Stomach (tissue), 9 donors: ENCODE measurements around the gene RBMS3. TPM values are rescaled to one million over a fixed set of nuclear protein-coding genes. Genes with fewer than 3 reads are reported as not detected.
A peak's percentile ranks its signal among the peaks of the same experiment; 100 is the strongest.
"Not testable (repeated sequence)": the region's sequence is repeated elsewhere in the genome, so short reads cannot be mapped to it uniquely, and the experiment has no call there.

Source experiments
- DNase-seq, 2 donors: peaks; one replicate each; pipeline versions ENCODE4 v3.0.0 to v3.0.0-alpha.2; 2013 to 2019
- H3K27ac ChIP-seq, 5 donors: fragments of 200-600 bp in 4 of 5; sonication (generic) in 4 of 5; one replicate each; pipeline ENCODE4 v1.5.1; 2013 to 2019; ENCODE audit warnings: mild to moderate bottlenecking in 1 of 5, moderate library complexity in 1 of 5
- H3K27me3 ChIP-seq, 3 donors: fragments of 200-600 bp; sonication (generic); one replicate each; pipeline ENCODE4 v1.5.1; 2017 to 2019; ENCODE audit warnings: mixed run types in 1 of 3
- H3K36me3 ChIP-seq, 4 donors: fragments of 200-600 bp; sonication (generic); 1 replicate in 3 of 4; 2 replicates in 1 of 4; pipeline ENCODE4 v1.5.1; 2016 to 2019
- H3K4me1 ChIP-seq, 4 donors: fragments of 200-600 bp; sonication (generic); one replicate each; pipeline ENCODE4 v1.5.1; 2016 to 2019
- H3K4me3 ChIP-seq, 4 donors: fragments of 200-600 bp; sonication (generic) in 3 of 4; one replicate each; pipeline ENCODE4 v1.5.1; 2016 to 2019; ENCODE audit warnings: mild to moderate bottlenecking in 1 of 4
- H3K9me3 ChIP-seq, 4 donors: fragments of 200-600 bp; sonication (generic); one replicate each; pipeline ENCODE4 v1.5.1; 2016 to 2019
- EP300 ChIP-seq: sonication (generic); formaldehyde crosslinking; IDR thresholded peaks from one replicate; pipeline ENCODE4 v1.6.1; 2017; ENCODE audit warnings: antibody characterized with exemption
- POLR2A ChIP-seq, 4 donors: fragments of 450-650 bp; IDR thresholded peaks; one replicate each; pipeline ENCODE4 v1.6.1; 2016; ENCODE audit warnings: antibody characterized with exemption in 4 of 4, control low read depth in 2 of 4, mild to moderate bottlenecking in 1 of 4, moderate library complexity in 1 of 4
- POLR2AphosphoS5 ChIP-seq, 3 donors: sonication (generic); formaldehyde crosslinking; IDR thresholded peaks; one replicate each; pipeline ENCODE4 v1.6.1; 2016; ENCODE audit warnings: antibody characterized with exemption in 3 of 3
- WGBS, 5 donors: extraction: QIAGEN DNeasy Blood & Tissue Kit in 3 of 5; methylation state at CpG; one replicate each; pipeline versions ENCODE4 v1.1.5 to v1.1.7; 2013 to 2018; 5-methylcytosine and 5-hydroxymethylcytosine counted together
- intact Hi-C: fragments of 100-400 bp; cut with DNase I; formaldehyde crosslinking; loops from one replicate; pipeline ENCODE4 v1.15.1; 2023; ENCODE audit warnings: low total_unique reads
- polyA plus RNA-seq, 3 donors: library from polyadenylated mRNA; stranded (reverse); fragments of 200-250 nt; gene quantifications; one replicate each; pipeline ENCODE4 v1.2.3, GENCODE V29; 2013
- total RNA-seq, 5 donors: library from RNA; depleted of rRNA; stranded (reverse); fragments of >200 nt; gene quantifications; one replicate each; pipeline versions ENCODE4 v1.1.0 to v1.2.3, GENCODE V29; 2014 to 2016
- TF ChIP-seq, protein P1 (sequence below), 7 experiments: fragments of 450-650 bp in 4 of 7; fragments of 200-600 bp in 3 of 7; sonication (generic) in 3 of 7; IDR thresholded peaks; one replicate each; pipeline ENCODE4 v1.5.1; 2016 to 2019; ENCODE audit warnings: antibody characterized with exemption in 7 of 7, control low read depth in 2 of 7, mild to moderate bottlenecking in 1 of 7
- donor health status: healthy with polysubstance abuse.
- donor health status: Bipolar disorder and iron deficiency.
- donor health status: healthy.

RBMS3 gene
- total and polyA plus RNA-seq, 8 donors: 2.0 to 103 (median 16.0) TPM

DNA sequence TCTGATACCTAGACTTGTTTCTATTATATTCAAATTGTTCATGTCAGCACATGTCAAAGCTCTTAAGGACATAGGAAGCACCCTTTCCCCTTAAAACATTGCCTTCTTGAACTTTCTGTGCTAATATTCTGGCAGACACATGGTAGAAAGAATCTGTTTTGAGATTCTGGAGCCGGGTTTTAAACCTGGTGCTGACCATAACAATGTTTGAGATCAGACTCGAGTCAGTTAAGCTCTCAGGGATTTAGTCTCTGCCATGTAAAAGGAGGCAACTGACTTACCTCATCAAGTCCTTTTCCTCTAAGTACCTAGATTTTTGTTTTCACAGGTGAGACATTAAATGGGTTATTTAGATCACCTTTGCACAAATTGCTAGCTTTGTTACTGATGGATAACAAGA is 38.9 kb downstream of the RBMS3 start:
- H3K27ac ChIP-seq: peak overlapping the region in 1 of 5 donors; percentile 22
- no peaks in the 10 kb centered on the region for H3K36me3 ChIP-seq
- WGBS, 5 donors: 43 to 69% (median 54%) methylated on average over 2 of the region's 2 CpGs

DNA sequence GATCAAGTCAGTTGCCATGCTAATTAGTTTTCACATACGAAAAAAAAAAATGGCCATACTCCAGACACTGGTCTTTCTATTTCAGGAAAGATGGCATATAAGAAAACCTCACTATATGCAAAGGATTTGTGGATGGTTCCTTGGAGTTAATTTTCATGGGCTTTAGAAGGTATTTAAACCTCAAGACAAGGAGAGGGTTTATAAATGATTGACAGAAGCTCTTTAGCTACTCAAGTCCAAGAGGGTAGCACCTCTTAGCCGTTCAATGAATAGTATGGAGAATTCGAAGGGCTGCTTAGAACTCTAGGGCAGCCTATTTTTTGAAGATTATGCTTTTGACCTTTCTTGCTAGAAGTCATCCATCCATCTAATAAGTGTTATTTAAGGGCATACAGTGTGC is 41.7 kb downstream of the RBMS3 start:
- Histone ChIP-seq H3K9me3 (no peaks in the 10 kb centered on the region), H3K27ac (no peak overlapping the region), H3K4me3 (no peak overlapping the region), H3K36me3 (no peaks in the 10 kb centered on the region), H3K27me3 (no peaks in the 10 kb centered on the region), H3K4me1 (peaks cover 0 to 46% (median 15%) of the 10 kb centered on the region in 4 donors)
- TF ChIP-seq EP300 (no peak), POLR2AphosphoS5 (IDR thresholded peaks at IDR 0.05) (no peak), POLR2A (IDR thresholded peaks at IDR 0.05) (no peak)
- TF ChIP-seq, protein P1, sequence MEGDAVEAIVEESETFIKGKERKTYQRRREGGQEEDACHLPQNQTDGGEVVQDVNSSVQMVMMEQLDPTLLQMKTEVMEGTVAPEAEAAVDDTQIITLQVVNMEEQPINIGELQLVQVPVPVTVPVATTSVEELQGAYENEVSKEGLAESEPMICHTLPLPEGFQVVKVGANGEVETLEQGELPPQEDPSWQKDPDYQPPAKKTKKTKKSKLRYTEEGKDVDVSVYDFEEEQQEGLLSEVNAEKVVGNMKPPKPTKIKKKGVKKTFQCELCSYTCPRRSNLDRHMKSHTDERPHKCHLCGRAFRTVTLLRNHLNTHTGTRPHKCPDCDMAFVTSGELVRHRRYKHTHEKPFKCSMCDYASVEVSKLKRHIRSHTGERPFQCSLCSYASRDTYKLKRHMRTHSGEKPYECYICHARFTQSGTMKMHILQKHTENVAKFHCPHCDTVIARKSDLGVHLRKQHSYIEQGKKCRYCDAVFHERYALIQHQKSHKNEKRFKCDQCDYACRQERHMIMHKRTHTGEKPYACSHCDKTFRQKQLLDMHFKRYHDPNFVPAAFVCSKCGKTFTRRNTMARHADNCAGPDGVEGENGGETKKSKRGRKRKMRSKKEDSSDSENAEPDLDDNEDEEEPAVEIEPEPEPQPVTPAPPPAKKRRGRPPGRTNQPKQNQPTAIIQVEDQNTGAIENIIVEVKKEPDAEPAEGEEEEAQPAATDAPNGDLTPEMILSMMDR (IDR thresholded peaks at IDR 0.05): no peak
- 82 to 89% (median 83%) methylated on average over 3 of the region's 3 CpGs for WGBS, 5 donors
- no peak for DNase-seq
- intact Hi-C loops: no loop called here

More for the DNA sequence above, 38.9 kb downstream of the RBMS3 start:
- no peaks in the 10 kb centered on the region for H3K27me3 ChIP-seq
- intact Hi-C loops: no loop called here
- no peak for TF ChIP-seq POLR2A (IDR thresholded peaks at IDR 0.05)
- TF ChIP-seq EP300: no peak
- TF ChIP-seq, protein P1 (IDR thresholded peaks at IDR 0.05): no peak
- TF ChIP-seq POLR2AphosphoS5 (IDR thresholded peaks at IDR 0.05): no peak
- no peak for DNase-seq
- H3K4me1 ChIP-seq: peaks cover 0 to 65% (median 18%) of the 10 kb centered on the region in 4 donors
- H3K9me3 ChIP-seq: no peaks in the 10 kb centered on the region
- H3K4me3 ChIP-seq: no peak overlapping the region

DNA sequence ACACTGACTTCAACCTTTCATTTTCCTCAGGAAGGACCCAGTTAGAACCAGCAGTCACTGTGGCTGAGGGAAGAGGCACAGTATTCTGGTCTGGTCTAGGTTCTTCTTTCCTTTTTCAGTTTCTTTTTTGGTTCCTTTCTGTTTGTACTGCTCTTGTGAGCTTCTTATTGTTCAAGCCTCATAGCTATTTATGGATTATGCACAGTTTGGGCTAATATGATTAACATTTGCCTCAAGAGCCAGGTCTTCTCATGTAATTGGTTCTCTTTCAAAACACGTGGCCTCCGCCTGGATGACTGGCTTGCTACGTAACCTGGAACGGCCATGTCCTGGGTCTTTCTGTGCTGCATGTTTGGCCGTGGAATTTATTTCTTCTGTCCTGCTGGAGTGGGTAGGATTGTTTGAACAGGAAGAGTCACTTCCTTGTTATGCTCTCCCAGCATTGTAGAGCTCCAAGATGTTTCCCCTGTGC is 43.3 kb downstream of the RBMS3 start:
- no peaks in the 10 kb centered on the region for H3K36me3 ChIP-seq
- 40 to 64% (median 47%) methylated on average over 5 of the region's 5 CpGs for WGBS, 5 donors
- TF ChIP-seq POLR2A (IDR thresholded peaks at IDR 0.05) (no peak), POLR2AphosphoS5 (IDR thresholded peaks at IDR 0.05) (no peak), EP300 (no peak)
- TF ChIP-seq, protein P1 (IDR thresholded peaks at IDR 0.05): no peak
- H3K4me1 ChIP-seq: peaks cover 0 to 30% (median 12%) of the 10 kb centered on the region in 4 donors
- H3K27me3 ChIP-seq: no peaks in the 10 kb centered on the region
- peak; percentile 27 to 54 for DNase-seq
- intact Hi-C loops: no loop called here
- no peaks in the 10 kb centered on the region for H3K9me3 ChIP-seq
- peak overlapping the region in 4 of 5 donors; percentile 52 to 73 (median 61) for H3K27ac ChIP-seq
- H3K4me3 ChIP-seq: peak overlapping the region in 2 of 4 donors; percentile 19 to 29

DNA sequence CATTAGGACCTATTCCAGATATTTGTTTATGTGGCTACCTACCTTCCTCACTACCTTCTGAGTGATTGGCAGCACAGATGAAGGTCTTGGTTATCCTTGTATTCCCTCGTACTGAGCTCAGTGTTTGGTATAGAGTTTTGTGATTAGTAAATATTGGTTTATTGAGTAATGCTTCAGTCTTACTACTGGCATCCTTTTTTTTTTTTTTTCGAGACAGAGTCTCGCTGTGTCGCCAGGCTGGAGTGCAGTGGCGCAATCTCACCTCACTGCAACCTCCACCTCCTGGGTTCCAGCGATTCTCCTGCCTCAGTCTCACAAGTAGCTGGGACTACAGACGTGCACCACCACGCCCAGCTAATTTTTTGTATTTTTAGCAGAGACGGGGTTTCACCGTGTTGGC is 45.7 kb downstream of the RBMS3 start:
- peaks cover 0 to 27% (median 11%) of the 10 kb centered on the region in 4 donors for H3K4me1 ChIP-seq
- H3K9me3 ChIP-seq, H3K36me3 ChIP-seq, DNase-seq, intact Hi-C loops, H3K27me3 ChIP-seq, H3K27ac ChIP-seq, H3K4me3 ChIP-seq: not testable (repeated sequence)
- 88 to 90% (median 89%) methylated on average over 10 of the region's 10 CpGs for WGBS, 5 donors
